Effector memory CD4-positive, alpha-beta T cell (primary cell): ENCODE data around the gene LARP1.
A peak's percentile ranks its signal among the peaks of the same experiment; 100 is the strongest.
"Not testable (repeated sequence)": the region's sequence is repeated elsewhere in the genome, so short reads cannot be mapped to it uniquely, and the experiment has no call there.

Experiments
- DNase-seq, 3 donors: peaks; one replicate each; pipeline ENCODE4 v3.0.0-alpha.2; 2020
- H3K27ac ChIP-seq: 2 replicates; pipeline ENCODE4 v1.7.0; 2013; ENCODE audit warnings: mild to moderate bottlenecking, low read length, moderate library complexity; ENCODE audit not compliant: insufficient read depth, poor library complexity, severe bottlenecking
- H3K27me3 ChIP-seq: replicated peaks from 2 replicates; pipeline ENCODE4 v1.7.0; 2013; ENCODE audit warnings: mild to moderate bottlenecking, low read length; ENCODE audit not compliant: insufficient read depth, control insufficient read depth, poor library complexity, severe bottlenecking
- H3K36me3 ChIP-seq: 2 replicates; pipeline ENCODE4 v1.7.0; 2013; ENCODE audit warnings: mild to moderate bottlenecking, low read length, moderate library complexity; ENCODE audit not compliant: control insufficient read depth, insufficient read depth
- H3K4me1 ChIP-seq: 2 replicates; pipeline ENCODE4 v1.7.0; 2013; ENCODE audit warnings: low read length, mild to moderate bottlenecking; ENCODE audit not compliant: control insufficient read depth, insufficient read depth, poor library complexity, severe bottlenecking
- H3K4me3 ChIP-seq: 2 replicates; pipeline ENCODE4 v1.7.0; 2013; ENCODE audit warnings: low read length, low read depth, mild to moderate bottlenecking; ENCODE audit not compliant: insufficient read depth, poor library complexity, severe bottlenecking
- H3K9me3 ChIP-seq: 2 replicates; pipeline ENCODE4 v1.7.0; 2013; ENCODE audit warnings: mild to moderate bottlenecking, low read length, moderate library complexity; ENCODE audit not compliant: control insufficient read depth

LARP1 gene

DNA sequence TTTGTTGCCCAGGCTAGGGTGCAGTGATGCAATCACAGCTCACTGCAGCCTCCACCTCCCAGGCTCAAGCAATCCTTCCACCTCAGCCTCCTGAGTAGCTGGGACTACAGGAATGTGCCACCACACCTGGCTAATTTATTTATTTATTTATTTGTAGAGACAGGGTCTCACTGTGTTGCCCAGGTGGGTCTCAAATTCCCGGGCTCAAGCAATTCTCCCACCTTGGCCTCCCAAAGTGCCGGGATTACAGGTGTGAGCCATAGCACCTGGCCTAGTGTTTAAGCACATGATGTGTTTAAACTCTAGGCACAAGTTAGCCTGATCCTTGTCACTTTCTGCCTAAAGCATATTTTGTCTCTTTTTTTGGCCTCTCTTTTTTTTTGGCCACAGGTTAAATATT lies 4.5 kb upstream of the LARP1 start:
- not testable (repeated sequence) for H3K4me3 ChIP-seq, H3K9me3 ChIP-seq, DNase-seq, H3K27ac ChIP-seq, H3K27me3 ChIP-seq, H3K36me3 ChIP-seq
- peaks cover 11% of the 10 kb centered on the region for H3K4me1 ChIP-seq

DNA sequence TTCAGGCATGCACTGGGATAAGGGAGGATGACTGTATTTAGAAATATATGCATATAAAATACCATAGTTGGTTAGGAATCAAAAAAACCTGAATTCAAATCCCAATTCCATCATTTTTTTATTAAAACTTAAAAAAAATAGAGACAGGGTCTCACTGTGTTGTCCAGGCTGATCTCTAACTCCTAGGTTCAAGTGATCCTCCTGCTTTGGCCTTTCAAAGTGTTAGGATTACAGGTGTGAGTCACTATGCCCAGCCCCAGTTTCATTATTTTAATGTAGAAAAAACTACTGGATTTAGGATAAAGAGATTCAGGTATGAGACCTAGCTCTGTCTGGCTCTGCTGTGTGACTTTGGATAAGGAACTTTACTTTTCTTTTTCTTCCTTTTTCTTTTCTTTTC lies 3.3 kb upstream of the LARP1 start:
- no peak overlapping the region for H3K4me3 ChIP-seq
- no peaks in the 10 kb centered on the region for H3K27me3 ChIP-seq
- H3K27ac ChIP-seq: no peak overlapping the region
- H3K9me3 ChIP-seq: no peaks in the 10 kb centered on the region
- no peaks in the 10 kb centered on the region for H3K36me3 ChIP-seq
- H3K4me1 ChIP-seq: peaks cover 11% of the 10 kb centered on the region
- no peak for DNase-seq

DNA sequence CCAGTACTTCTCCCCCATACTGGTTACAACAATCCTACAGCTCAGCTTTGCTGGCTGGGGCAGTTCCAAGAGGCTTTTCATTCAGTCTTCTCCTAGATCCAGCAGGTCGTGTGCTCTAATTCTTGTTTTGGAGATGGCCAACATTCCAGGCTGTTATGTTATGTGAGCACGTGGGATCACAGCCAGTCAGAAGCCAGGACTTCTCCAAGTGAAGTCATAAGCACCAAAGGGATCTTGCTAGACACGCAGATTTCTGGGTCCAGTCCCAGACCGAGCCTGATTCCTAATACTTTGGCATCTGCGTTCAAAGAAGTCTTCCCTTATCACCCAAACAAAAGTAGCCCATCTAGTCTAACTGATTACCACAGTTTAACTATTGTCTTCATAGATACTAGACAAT lies 1.4 kb upstream of the LARP1 start:
- H3K4me3 ChIP-seq: no peak overlapping the region
- H3K27me3 ChIP-seq: no peaks in the 10 kb centered on the region
- peaks cover 17% of the 10 kb centered on the region for H3K4me1 ChIP-seq
- H3K36me3 ChIP-seq: no peaks in the 10 kb centered on the region
- H3K9me3 ChIP-seq: no peaks in the 10 kb centered on the region
- no peak for DNase-seq
- H3K27ac ChIP-seq: peak overlapping the region; percentile 87

GRCh38 chr5:154754460-154755360 lies 467 bp upstream of the LARP1 start:
- H3K9me3 ChIP-seq: no peaks in the 10 kb centered on the region
- H3K27ac ChIP-seq: peak overlapping the region; percentile 87
- no peaks in the 10 kb centered on the region for H3K27me3 ChIP-seq
- no peaks in the 10 kb centered on the region for H3K36me3 ChIP-seq
- DNase-seq: peak; percentile 97 to 98 (median 98)
- H3K4me1 ChIP-seq: peaks cover 26% of the 10 kb centered on the region
- peak overlapping the region; percentile 88 for H3K4me3 ChIP-seq

DNA sequence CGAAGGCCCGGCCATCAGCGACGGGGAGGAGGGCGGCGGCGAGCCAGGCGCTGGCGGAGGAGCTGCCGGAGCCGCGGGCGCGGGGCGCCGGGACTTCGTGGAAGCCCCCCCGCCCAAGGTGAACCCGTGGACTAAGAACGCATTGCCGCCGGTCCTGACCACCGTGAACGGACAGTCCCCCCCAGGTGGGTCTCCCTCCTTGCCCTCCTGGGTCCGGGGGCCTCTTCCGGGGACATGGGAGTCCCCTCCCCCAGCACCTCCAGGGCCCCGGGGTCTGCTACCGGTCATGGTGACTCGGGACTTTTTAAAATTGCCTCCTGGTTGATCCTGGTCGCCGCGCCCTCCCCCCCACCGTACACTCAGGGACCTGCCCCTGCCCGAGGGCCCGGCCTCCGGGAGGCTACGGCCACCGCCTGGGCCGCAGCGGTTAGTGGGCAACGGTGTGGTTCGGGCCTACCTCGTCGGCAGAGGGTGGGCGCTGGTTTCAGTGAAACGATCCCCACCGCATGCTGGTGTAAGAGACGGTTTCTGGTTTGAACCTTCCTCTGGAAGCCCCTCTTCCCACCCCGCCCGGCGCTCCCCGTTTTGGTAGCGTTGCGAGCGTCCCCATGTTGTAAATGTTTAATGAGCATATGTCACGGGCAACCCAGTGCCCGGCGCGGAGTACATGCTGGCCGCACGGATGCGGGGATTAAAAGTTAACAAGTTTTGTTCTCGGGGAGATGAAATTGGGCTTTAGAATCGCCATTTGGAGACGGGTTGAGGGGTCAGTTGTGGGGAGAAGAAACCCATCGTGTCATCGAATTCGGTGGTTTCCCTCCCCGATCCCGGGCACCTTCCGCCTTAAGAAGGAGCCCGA lies 1.1 kb downstream of the LARP1 start:
- Histone ChIP-seq H3K36me3 (no peaks in the 10 kb centered on the region), H3K9me3 (no peaks in the 10 kb centered on the region), H3K4me3 (peak overlapping the region; percentile 88), H3K4me1 (peaks cover 39% of the 10 kb centered on the region), H3K27ac (peak overlapping the region; percentile 85), H3K27me3 (no peaks in the 10 kb centered on the region)
- DNase-seq: peak; percentile 5 to 32 (median 26)

GRCh38 chr5:154756868-154757813 lies 2.0 kb downstream of the LARP1 start:
- Histone ChIP-seq H3K36me3 (no peaks in the 10 kb centered on the region), H3K27ac (peak overlapping the region; percentile 85), H3K9me3 (no peaks in the 10 kb centered on the region), H3K4me1 (peaks cover 45% of the 10 kb centered on the region), H3K4me3 (peak overlapping the region; percentile 88), H3K27me3 (no peaks in the 10 kb centered on the region)
- DNase-seq: peak; percentile 23 to 34 (median 25)

DNA sequence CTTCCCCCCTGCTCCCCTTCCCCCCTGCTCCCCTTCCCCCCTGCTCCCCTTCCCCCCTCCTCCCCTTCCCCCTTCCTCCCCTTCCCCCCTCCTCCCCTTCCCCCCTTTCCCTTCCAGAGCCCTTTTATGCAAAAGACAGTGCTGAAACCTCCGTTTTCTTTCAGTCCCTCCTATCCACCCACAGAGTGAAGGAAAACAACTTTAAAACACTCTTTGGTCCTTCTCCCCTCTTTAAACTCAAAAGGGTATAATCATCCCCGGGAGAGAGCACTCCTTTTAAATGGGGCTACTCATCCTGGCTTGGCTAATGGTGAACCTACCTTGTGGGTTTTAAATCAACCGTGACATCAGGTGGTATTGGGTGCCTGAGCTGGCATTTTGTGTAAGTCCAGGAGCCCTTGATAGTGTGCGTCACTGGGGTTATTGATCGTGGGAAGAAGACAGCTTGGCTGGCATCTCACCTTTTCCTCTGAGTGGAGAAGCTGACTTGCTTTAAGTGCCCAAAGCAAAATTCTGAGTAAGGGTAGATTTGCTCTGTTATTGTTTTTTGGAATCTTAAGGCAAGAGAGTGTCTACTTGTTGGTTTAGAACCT lies 2.7 kb downstream of the LARP1 start:
- no peaks in the 10 kb centered on the region for H3K36me3 ChIP-seq
- H3K27ac ChIP-seq: no peak overlapping the region
- no peaks in the 10 kb centered on the region for H3K27me3 ChIP-seq
- no peaks in the 10 kb centered on the region for H3K9me3 ChIP-seq
- H3K4me3 ChIP-seq: no peak overlapping the region
- H3K4me1 ChIP-seq: peaks cover 51% of the 10 kb centered on the region
- peak; percentile 23 to 42 (median 31) for DNase-seq

DNA sequence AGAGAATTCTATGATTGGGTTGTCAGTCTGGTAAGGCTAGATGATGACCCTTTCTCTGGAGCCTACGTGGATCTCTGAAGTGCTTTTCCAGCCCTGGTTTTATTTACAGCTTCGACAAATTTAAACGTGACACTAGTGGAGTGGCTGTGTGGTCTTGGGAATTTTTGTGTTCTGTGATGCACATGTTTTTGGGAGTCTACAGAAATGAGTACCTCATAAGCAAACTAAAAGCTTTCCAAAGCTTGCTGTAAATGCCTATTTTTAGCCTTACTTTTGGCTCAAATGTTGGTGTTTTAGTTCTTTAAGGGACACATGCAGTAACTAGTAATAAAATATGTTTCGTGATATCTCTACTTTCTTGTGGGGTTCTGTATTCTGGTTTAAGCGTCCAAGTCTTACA lies 3.3 kb downstream of the LARP1 start:
- peaks cover 51% of the 10 kb centered on the region for H3K4me1 ChIP-seq
- H3K4me3 ChIP-seq: no peak overlapping the region
- no peaks in the 10 kb centered on the region for H3K27me3 ChIP-seq
- H3K27ac ChIP-seq: no peak overlapping the region
- DNase-seq: no peak
- H3K36me3 ChIP-seq: no peaks in the 10 kb centered on the region
- H3K9me3 ChIP-seq: no peaks in the 10 kb centered on the region

DNA sequence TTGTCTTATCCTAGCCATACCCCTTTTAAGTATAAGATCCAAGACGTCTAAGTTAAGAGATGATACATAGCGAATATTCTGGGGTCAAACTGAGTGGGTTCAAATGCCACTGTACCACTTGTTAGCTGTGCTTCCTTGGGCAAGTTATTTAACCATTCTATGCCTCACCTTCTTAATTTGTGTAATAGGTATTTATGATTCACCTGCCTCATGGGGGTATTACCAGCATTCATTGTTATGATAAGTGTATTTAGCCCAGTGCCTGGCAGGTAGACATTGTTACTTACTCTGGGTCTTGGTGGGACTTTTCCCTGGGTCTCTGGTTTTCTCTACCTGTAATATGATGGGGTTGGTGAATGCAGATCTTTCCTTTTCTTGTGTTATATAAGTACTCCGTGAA lies 3.8 kb downstream of the LARP1 start:
- Histone ChIP-seq H3K27me3 (no peaks in the 10 kb centered on the region), H3K36me3 (no peaks in the 10 kb centered on the region), H3K4me3 (no peak overlapping the region), H3K9me3 (no peaks in the 10 kb centered on the region), H3K4me1 (peaks cover 47% of the 10 kb centered on the region), H3K27ac (no peak overlapping the region)
- DNase-seq: no peak
